K562 (cell line): ENCODE data around the gene NDUFA5. TPM values are rescaled to one million over a fixed set of nuclear protein-coding genes. Genes with fewer than 3 reads are reported as not detected.

Experiments used
- ARID1B ChIP-seq: fragments of 450-650 bp; IDR thresholded peaks from 2 replicates; pipeline ENCODE4 v1.6.1; 2016; ENCODE audit warnings: antibody characterized with exemption, mild to moderate bottlenecking, inconsistent platforms
- ARID4B ChIP-seq: sonication (generic); formaldehyde crosslinking; IDR thresholded peaks from 2 replicates; pipeline ENCODE4 v1.8.0; 2022; ENCODE audit warnings: mild to moderate bottlenecking, missing genetic modification reagents
- CEBPB ChIP-seq: fragments of 450-650 bp; IDR thresholded peaks from 2 replicates; pipeline ENCODE4 v1.6.1; 2016; ENCODE audit warnings: missing genetic modification characterization, missing compliant biosample characterization
- GABPB1 ChIP-seq: sonication (generic); formaldehyde crosslinking; IDR thresholded peaks from 2 replicates; pipeline ENCODE4 v1.8.0; 2022; ENCODE audit warnings: mild to moderate bottlenecking, missing genetic modification reagents
- HES1 ChIP-seq: fragments of 450-650 bp; IDR thresholded peaks from 2 replicates; pipeline ENCODE4 v1.6.1; 2016; ENCODE audit warnings: low read depth, mild to moderate bottlenecking, moderate library complexity
- ILK ChIP-seq: fragments of 450-650 bp; IDR thresholded peaks from 2 replicates; pipeline ENCODE4 v1.6.1; 2016; ENCODE audit warnings: missing genetic modification characterization, low read depth, mild to moderate bottlenecking, missing compliant biosample characterization, moderate library complexity, borderline replicate concordance
- MAFG ChIP-seq: fragments of 450-650 bp; conservative IDR thresholded peaks from 2 replicates; pipeline ENCODE4 v1.6.1; 2016; ENCODE audit warnings: missing genetic modification characterization, missing compliant biosample characterization
- MEIS2 ChIP-seq: fragments of 450-650 bp; IDR thresholded peaks from 2 replicates; pipeline ENCODE4 v1.6.1; 2014; ENCODE audit warnings: mild to moderate bottlenecking; ENCODE audit not compliant: partially characterized antibody
- MLX ChIP-seq, 2 experiments: fragments of 450-650 bp in 1 of 2; sonication (generic) in 1 of 2; formaldehyde crosslinking; conservative IDR thresholded peaks; 2 replicates each; pipeline versions ENCODE4 v1.4.0 to v1.8.1; 2020 to 2022; ENCODE audit warnings: mild to moderate bottlenecking in 1 of 2, missing genetic modification reagents in 1 of 2
- PTRF ChIP-seq: fragments of 450-650 bp; IDR thresholded peaks from 2 replicates; pipeline ENCODE4 v1.6.1; 2016; ENCODE audit warnings: mild to moderate bottlenecking, missing genetic modification characterization, missing compliant biosample characterization
- RBM15 ChIP-seq: fragments of 200-400 bp; formaldehyde crosslinking; IDR thresholded peaks from 2 replicates; pipeline ENCODE4 v1.6.1; 2018; ENCODE audit warnings: mild to moderate bottlenecking, low read length, moderate library complexity; ENCODE audit not compliant: insufficient read depth
- SAFB ChIP-seq: fragments of 200-400 bp; formaldehyde crosslinking; IDR thresholded peaks from 2 replicates; pipeline ENCODE4 v1.6.1; 2017; ENCODE audit warnings: low read depth, low read length, borderline replicate concordance
- SETDB1 ChIP-seq: IDR thresholded peaks from one replicate; pipeline ENCODE4 v1.6.1; 2012; ENCODE audit warnings: low read length, control low read depth, inconsistent platforms
- SRSF3 ChIP-seq: fragments of 200-400 bp; formaldehyde crosslinking; IDR thresholded peaks from 2 replicates; pipeline ENCODE4 v1.6.1; 2016; ENCODE audit warnings: mild to moderate bottlenecking, low read length, moderate library complexity; ENCODE audit not compliant: insufficient read depth
- THAP12 ChIP-seq: fragments of 250-450 bp; sonication (Bioruptor Pico); IDR thresholded peaks from 2 replicates; pipeline ENCODE4 v1.9.0; 2021; ENCODE audit warnings: mild to moderate bottlenecking, inconsistent platforms
- ZNF311 ChIP-seq: fragments of 250-450 bp; sonication (Bioruptor Pico); IDR thresholded peaks from 2 replicates; pipeline ENCODE4 v1.4.0; 2020; ENCODE audit warnings: mild to moderate bottlenecking, moderate library complexity
- ZNF512 ChIP-seq: IDR thresholded peaks from 2 replicates; pipeline ENCODE4 v1.6.1; 2016; ENCODE audit warnings: missing genetic modification characterization, missing compliant biosample characterization
- polyA plus RNA-seq, 8 experiments: library from polyadenylated mRNA; depleted of rRNA in 4 of 8; stranded (reverse) in 5 of 8; unstranded in 3 of 8; fragments of >200 nt; fragmentation: Nextera tagmentation in 2 of 8; fragmentation: Illumina TruSeq in 1 of 8; extraction: Ambion mirVana in 2 of 8; extraction: Trizol in 1 of 8; gene quantifications; 2 replicates each; pipeline versions ENCODE4 v1.2.1 to v1.2.3, GENCODE V29; 2011 to 2014; ENCODE audit warnings: inconsistent platforms in 1 of 8, missing spikeins in 1 of 8
- total RNA-seq, 7 experiments: library from RNA; depleted of rRNA in 6 of 7; stranded (reverse); fragments of >200 nt in 6 of 7; fragmentation: Illumina TruSeq in 2 of 7; extraction: Trizol in 2 of 7; gene quantifications; 2 replicates each; pipeline versions ENCODE4 v1.2.1 to v1.2.3, GENCODE V29; 2011 to 2021; ENCODE audit warnings: low replicate concordance in 1 of 7

NDUFA5 gene
- total and polyA plus RNA-seq, 9 of the 15 experiments (the other 6 are each of a cell fraction or from before 2014, with no cell fraction given) = 155 to 677 (median 269) TPM

- no peak for TF ChIP-seq THAP12 (CRISPR knock-in tag)
- no peak for TF ChIP-seq ZNF311
- peak; percentile 53 for TF ChIP-seq GABPB1
- TF ChIP-seq MLX (CRISPR knock-in tag; conservative IDR thresholded peaks at IDR 0.05) = no peak
- no peak for TF ChIP-seq RBM15
- peak; percentile 96 for TF ChIP-seq ARID4B
- TF ChIP-seq ILK = no peak
- no peak for TF ChIP-seq SETDB1
- TF ChIP-seq MAFG (tag) = no peak
- no peak for TF ChIP-seq SRSF3
- peak; percentile 62 for TF ChIP-seq ARID1B
- TF ChIP-seq MEIS2 = no peak
- no peak for TF ChIP-seq CEBPB
- TF ChIP-seq ZNF512 (tag) = no peak
- TF ChIP-seq HES1 = no peak
- no peak for TF ChIP-seq PTRF (tag)
- TF ChIP-seq SAFB = no peak
Observed at GRCh38 chr7:123534383-123535260, 23.0 kb downstream of the NDUFA5 start, which contains the start of gene IQUB (continued).
